Endothelial cell of umbilical vein (primary cell): Measurements from ENCODE around the gene KATNIP.

Experiments
- CTCF ChIP-seq, 2 donors: IDR thresholded peaks; 1 replicate in 1 of 2; 2 replicates in 1 of 2; pipeline ENCODE4 v1.5.1; 2011; ENCODE audit warnings: low read length in 2 of 2, mild to moderate bottlenecking in 2 of 2, moderate library complexity in 2 of 2, control low read depth in 1 of 2, inconsistent platforms in 1 of 2, low read depth in 1 of 2; ENCODE audit not compliant: insufficient read depth in 1 of 2; ENCODE audit errors: extremely low read depth in 1 of 2
- EZH2 ChIP-seq: IDR thresholded peaks from 2 replicates; pipeline ENCODE4 v1.6.1; 2012; ENCODE audit warnings: borderline replicate concordance, low read depth, mild to moderate bottlenecking, moderate library complexity, low read length, inconsistent platforms; ENCODE audit not compliant: severe bottlenecking
- FOS ChIP-seq: IDR thresholded peaks from 2 replicates; pipeline ENCODE4 v1.6.1; 2011; ENCODE audit warnings: mild to moderate bottlenecking, low read length, moderate library complexity, borderline replicate concordance; ENCODE audit not compliant: insufficient read depth
- GATA2 ChIP-seq: IDR thresholded peaks from 2 replicates; pipeline ENCODE4 v1.7.0; 2011; ENCODE audit warnings: low read depth, mild to moderate bottlenecking, moderate library complexity, mixed read lengths, low read length; ENCODE audit not compliant: insufficient read length, insufficient read depth
- JUN ChIP-seq: IDR thresholded peaks from 2 replicates; pipeline ENCODE4 v1.6.1; 2011; ENCODE audit warnings: borderline replicate concordance, low read depth; ENCODE audit not compliant: insufficient read length, insufficient read depth
- MYC ChIP-seq: IDR thresholded peaks from one replicate; pipeline ENCODE4 v1.6.1; 2011; ENCODE audit warnings: mild to moderate bottlenecking, low read depth, low read length
- POLR2A ChIP-seq: IDR thresholded peaks from 2 replicates; pipeline ENCODE4 v1.6.1; 2012; ENCODE audit warnings: low read depth, mild to moderate bottlenecking, control low read depth, low read length
- POLR2AphosphoS5 ChIP-seq: IDR thresholded peaks from 2 replicates; pipeline ENCODE4 v1.6.1; 2012; ENCODE audit warnings: low read depth, mild to moderate bottlenecking, control low read depth, low read length, moderate library complexity; ENCODE audit not compliant: insufficient read depth
- TF ChIP-seq, protein P1 (sequence below): IDR thresholded peaks from 2 replicates; pipeline ENCODE4 v1.6.1; 2011; ENCODE audit not compliant: insufficient read depth, insufficient read length

GRCh38 chr16:27543801-27544200 lies 6.1 kb upstream of the KATNIP start:
- TF ChIP-seq CTCF (IDR thresholded peaks at IDR 0.05; ENCODE audit: extremely low read depth in 1 of 2, insufficient read depth in 1 of 2, low read depth in 1 of 2, low read length in 2 of 2) = no peak
- no peak for TF ChIP-seq POLR2A
- TF ChIP-seq FOS = no peak
- no peak for TF ChIP-seq POLR2AphosphoS5
- TF ChIP-seq, protein P1, sequence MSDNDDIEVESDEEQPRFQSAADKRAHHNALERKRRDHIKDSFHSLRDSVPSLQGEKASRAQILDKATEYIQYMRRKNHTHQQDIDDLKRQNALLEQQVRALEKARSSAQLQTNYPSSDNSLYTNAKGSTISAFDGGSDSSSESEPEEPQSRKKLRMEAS = no peak
- no peak for TF ChIP-seq JUN
- no peak for TF ChIP-seq EZH2
- no peak for TF ChIP-seq MYC
- no peak for TF ChIP-seq GATA2
